ENCODE data around the gene GMPPA. TPM values are rescaled to one million over a fixed set of nuclear protein-coding genes. Genes with fewer than 3 reads are reported as not detected.

Gene GMPPA
- total RNA-seq, 3 donors from 2014 or later, result 15.7 to 33.4 (median 29.7) TPM

GRCh38 chr2:219464286-219465032 is 34.2 kb upstream of the GMPPA start:
- no peak for TF ChIP-seq CTCF (IDR thresholded peaks at IDR 0.05)
- no peak for TF ChIP-seq POLR2AphosphoS5 (IDR thresholded peaks at IDR 0.05)
- no peak for TF ChIP-seq POLR2A (IDR thresholded peaks at IDR 0.05)
- H3K27ac ChIP-seq, result no peak overlapping the region
- H3K4me3 ChIP-seq, result no peak overlapping the region
- DNase-seq (ENCODE audit: low spot score in 2 of 2), result no peak
- peaks cover 6 to 15% of the 10 kb centered on the region in 2 donors for H3K4me1 ChIP-seq
- no peaks in the 10 kb centered on the region for H3K36me3 ChIP-seq
- intact Hi-C loops (cut with DNase I; ENCODE audit: low total_unique reads), result no loop called here
- H3K27me3 ChIP-seq, result no peaks in the 10 kb centered on the region
- no peaks in the 10 kb centered on the region for H3K9me3 ChIP-seq

DNA sequence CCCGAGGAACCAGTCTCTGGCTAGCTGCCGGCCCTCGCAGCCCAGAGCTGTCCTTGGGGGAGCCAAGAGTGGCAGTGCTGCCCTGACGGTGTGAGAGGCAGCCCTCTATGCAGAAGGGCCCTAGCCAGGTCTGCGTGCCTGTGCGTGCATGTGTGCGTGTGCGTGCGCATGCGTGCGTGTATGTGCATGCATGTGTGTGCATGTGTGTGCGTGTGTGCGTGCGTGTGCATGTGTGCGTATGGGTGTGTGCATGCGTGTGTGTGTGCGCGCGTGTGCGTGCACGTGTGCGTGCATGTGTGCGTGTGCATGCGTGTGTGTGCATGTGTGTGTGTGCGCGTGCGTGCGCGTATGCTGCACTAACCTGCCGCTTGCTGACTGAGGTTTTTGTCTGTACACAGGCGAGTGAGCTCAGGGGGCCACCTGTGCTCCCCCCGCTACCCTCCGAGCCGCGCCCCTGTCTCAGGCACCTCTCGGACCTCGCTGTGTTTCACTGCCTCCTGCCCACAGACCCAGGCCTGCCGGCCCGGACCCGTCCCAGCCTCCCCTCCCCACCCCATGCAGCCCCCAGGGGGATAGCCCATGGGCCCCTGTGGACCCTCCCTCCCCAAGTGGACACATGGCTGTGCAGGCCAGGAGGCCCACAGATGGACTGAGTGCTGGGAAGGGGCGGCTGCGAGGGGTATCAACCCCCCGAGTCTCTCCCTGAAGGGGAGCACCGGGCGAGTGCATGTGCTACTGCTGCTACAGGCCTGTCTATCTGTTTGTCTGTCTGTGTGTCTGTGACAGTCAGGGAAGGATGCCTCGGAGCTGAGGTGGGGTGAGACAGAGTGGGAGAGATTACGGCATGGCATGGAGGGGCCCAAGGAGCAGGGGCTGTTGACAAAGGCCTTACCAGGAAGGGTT is 32.8 kb upstream of the GMPPA start:
- intact Hi-C loops (cut with DNase I; ENCODE audit: low total_unique reads), result no loop called here
- Histone ChIP-seq H3K27me3 (no peaks in the 10 kb centered on the region), H3K4me1 (peaks cover under 1 to 2% of the 10 kb centered on the region in 2 donors), H3K27ac (peak overlapping the region; percentile 38 to 48), H3K9me3 (no peaks in the 10 kb centered on the region), H3K36me3 (no peaks in the 10 kb centered on the region), H3K4me3 (no peak overlapping the region)
- DNase-seq (ENCODE audit: low spot score in 2 of 2), result no peak
- TF ChIP-seq CTCF (IDR thresholded peaks at IDR 0.05), result no peak
- no peak for TF ChIP-seq POLR2A (IDR thresholded peaks at IDR 0.05)
- TF ChIP-seq POLR2AphosphoS5 (IDR thresholded peaks at IDR 0.05), result no peak

GRCh38 chr2:219466816-219467735 is 31.6 kb upstream of the GMPPA start:
- H3K9me3 ChIP-seq, result no peaks in the 10 kb centered on the region
- no peaks in the 10 kb centered on the region for H3K27me3 ChIP-seq
- intact Hi-C loops (cut with DNase I; ENCODE audit: low total_unique reads), result no loop called here
- TF ChIP-seq POLR2AphosphoS5 (IDR thresholded peaks at IDR 0.05) (no peak), CTCF (IDR thresholded peaks at IDR 0.05) (no peak), POLR2A (IDR thresholded peaks at IDR 0.05) (no peak)
- peak overlapping the region; percentile 43 to 48 for H3K27ac ChIP-seq
- no peak overlapping the region for H3K4me3 ChIP-seq
- DNase-seq (ENCODE audit: low spot score in 2 of 2), result no peak
- H3K36me3 ChIP-seq, result no peaks in the 10 kb centered on the region
- H3K4me1 ChIP-seq, result no peaks in the 10 kb centered on the region

GRCh38 chr2:219467736-219468075 is 31.0 kb upstream of the GMPPA start:
- TF ChIP-seq POLR2A (IDR thresholded peaks at IDR 0.05) (no peak), CTCF (IDR thresholded peaks at IDR 0.05) (no peak), POLR2AphosphoS5 (IDR thresholded peaks at IDR 0.05) (peak in 1 of 3 donors; percentile 22)
- Histone ChIP-seq H3K36me3 (no peaks in the 10 kb centered on the region), H3K4me1 (no peaks in the 10 kb centered on the region), H3K9me3 (no peaks in the 10 kb centered on the region), H3K4me3 (no peak overlapping the region), H3K27ac (peak overlapping the region; percentile 43 to 48), H3K27me3 (no peaks in the 10 kb centered on the region)
- DNase-seq (ENCODE audit: low spot score in 2 of 2), result no peak
- intact Hi-C loops (cut with DNase I; ENCODE audit: low total_unique reads), result no loop called here
